Liver (tissue), 9 donors: ENCODE data around the gene DDX31. TPM values are rescaled to one million over a fixed set of nuclear protein-coding genes. Genes with fewer than 3 reads are reported as not detected.

Source experiments
- DNase-seq: peaks from one replicate; pipeline ENCODE4 v3.0.0-alpha.2; 2017; ENCODE audit warnings: low spot score
- H3K27ac ChIP-seq, 2 donors: one replicate each; pipeline ENCODE4 v1.7.0; 2013; ENCODE audit warnings: inconsistent platforms in 2 of 2, low read length in 2 of 2, control low read depth in 1 of 2, low read depth in 1 of 2, mild to moderate bottlenecking in 1 of 2
- H3K27me3 ChIP-seq, 4 donors: one replicate each; pipeline versions ENCODE4 v1.6.1 to v1.7.0; 2013; ENCODE audit warnings: low read length in 3 of 4, inconsistent platforms in 1 of 4, mild to moderate bottlenecking in 1 of 4, moderate library complexity in 1 of 4; ENCODE audit not compliant: control insufficient read depth in 4 of 4, insufficient read depth in 4 of 4
- H3K36me3 ChIP-seq, 4 donors: one replicate each; pipeline versions ENCODE4 v1.6.1 to v1.7.0; 2013; ENCODE audit warnings: low read length in 3 of 4, mild to moderate bottlenecking in 3 of 4, low read depth in 1 of 4, moderate library complexity in 1 of 4; ENCODE audit not compliant: control insufficient read depth in 4 of 4, insufficient read depth in 3 of 4
- H3K4me1 ChIP-seq, 4 donors: one replicate each; pipeline versions ENCODE4 v1.6.1 to v1.7.0; 2013; ENCODE audit warnings: low read length in 3 of 4, mild to moderate bottlenecking in 3 of 4, moderate library complexity in 1 of 4; ENCODE audit not compliant: control insufficient read depth in 4 of 4, insufficient read depth in 4 of 4
- H3K4me3 ChIP-seq, 3 donors: one replicate each; pipeline versions ENCODE4 v1.6.1 to v1.7.0; 2013; ENCODE audit warnings: low read length in 3 of 3, control low read depth in 1 of 3, low read depth in 1 of 3, mild to moderate bottlenecking in 1 of 3
- H3K9ac ChIP-seq, 2 donors: one replicate each; pipeline ENCODE4 v1.7.0; 2013; ENCODE audit warnings: low read length in 2 of 2, mild to moderate bottlenecking in 2 of 2, moderate library complexity in 2 of 2, control low read depth in 1 of 2, low read depth in 1 of 2
- H3K9me3 ChIP-seq, 4 donors: one replicate each; pipeline versions ENCODE4 v1.6.1 to v1.7.0; 2013; ENCODE audit warnings: low read length in 3 of 4; ENCODE audit not compliant: control insufficient read depth in 4 of 4
- ATF3 ChIP-seq: IDR thresholded peaks from 2 replicates; pipeline ENCODE4 v1.6.1; 2016; ENCODE audit warnings: antibody characterized with exemption
- CTCF ChIP-seq: fragments of 150-350 bp; IDR thresholded peaks from 2 replicates; pipeline ENCODE4 v1.5.1; 2017; ENCODE audit warnings: improper control_type of control experiment, low read depth, low read length; ENCODE audit not compliant: missing input control
- EGR1 ChIP-seq, 2 donors: IDR thresholded peaks; 2 replicates each; pipeline ENCODE4 v1.6.1; 2016 to 2018; ENCODE audit warnings: antibody characterized with exemption in 2 of 2, low read depth in 2 of 2
- FOXA1 ChIP-seq: IDR thresholded peaks from 2 replicates; pipeline ENCODE4 v1.6.1; 2016; ENCODE audit warnings: antibody characterized with exemption
- FOXA2 ChIP-seq: IDR thresholded peaks from 2 replicates; pipeline ENCODE4 v1.6.1; 2016; ENCODE audit warnings: antibody characterized with exemption
- HNF4A ChIP-seq, 2 donors: conservative IDR thresholded peaks; 2 replicates each; pipeline ENCODE4 v1.6.1; 2016; ENCODE audit warnings: antibody characterized with exemption in 2 of 2, mild to moderate bottlenecking in 2 of 2
- HNF4G ChIP-seq: IDR thresholded peaks from 2 replicates; pipeline ENCODE4 v1.6.1; 2016; ENCODE audit warnings: antibody characterized with exemption
- JUND ChIP-seq, 2 donors: IDR thresholded peaks; 2 replicates each; pipeline ENCODE4 v1.6.1; 2016; ENCODE audit warnings: antibody characterized with exemption in 2 of 2
- MAX ChIP-seq: IDR thresholded peaks from 2 replicates; pipeline ENCODE4 v1.6.1; 2016; ENCODE audit warnings: antibody characterized with exemption
- NR2F2 ChIP-seq: IDR thresholded peaks from 2 replicates; pipeline ENCODE4 v1.6.1; 2016; ENCODE audit warnings: antibody characterized with exemption
- RAD21 ChIP-seq, 2 donors: IDR thresholded peaks; 2 replicates each; pipeline ENCODE4 v1.6.1; 2016; ENCODE audit warnings: antibody characterized with exemption in 2 of 2, mild to moderate bottlenecking in 2 of 2
- REST ChIP-seq: IDR thresholded peaks from 2 replicates; pipeline ENCODE4 v1.6.1; 2016; ENCODE audit warnings: antibody characterized with exemption, mild to moderate bottlenecking
- RXRA ChIP-seq, 2 donors: IDR thresholded peaks; 2 replicates each; pipeline ENCODE4 v1.6.1; 2017 to 2018; ENCODE audit warnings: antibody characterized with exemption in 2 of 2, mild to moderate bottlenecking in 1 of 2
- SP1 ChIP-seq: IDR thresholded peaks from 2 replicates; pipeline ENCODE4 v1.6.1; 2018; ENCODE audit warnings: antibody characterized with exemption, mild to moderate bottlenecking
- TAF1 ChIP-seq: conservative IDR thresholded peaks from 2 replicates; pipeline ENCODE4 v1.6.1; 2016; ENCODE audit warnings: antibody characterized with exemption, mild to moderate bottlenecking
- YY1 ChIP-seq: IDR thresholded peaks from 2 replicates; pipeline ENCODE4 v1.6.1; 2016; ENCODE audit warnings: antibody characterized with exemption, mild to moderate bottlenecking
- ZBTB33 ChIP-seq: IDR thresholded peaks from 2 replicates; pipeline ENCODE4 v1.6.1; 2016; ENCODE audit warnings: antibody characterized with exemption
- WGBS: extraction: QIAGEN DNeasy Blood & Tissue Kit; methylation state at CpG from one replicate; pipeline ENCODE4 v1.1.7; 2013; 5-methylcytosine and 5-hydroxymethylcytosine counted together
- polyA plus RNA-seq, 2 donors: library from polyadenylated mRNA; stranded (reverse) in 1 of 2; unstranded in 1 of 2; fragments of 200-250 nt in 1 of 2; fragments of >200 nt in 1 of 2; fragmentation: Nextera tagmentation in 1 of 2; extraction: Ambion mirVana in 1 of 2; gene quantifications; one replicate each; pipeline versions ENCODE4 v1.2.1 to v1.2.3, GENCODE V29; 2013 to 2015
- total RNA-seq, 2 donors: library from RNA; depleted of rRNA; stranded (reverse); fragments of >200 nt; gene quantifications; one replicate each; pipeline ENCODE4 v1.2.3, GENCODE V29; 2014
- donor health status: healthy.
- donor health status: healthy.
- donor health status: healthy.
- donor health status: healthy.
- donor health status: healthy.

Gene DDX31
- total and polyA plus RNA-seq, 4 donors: 2.5 to 9.6 (median 4.5) TPM

- Histone ChIP-seq H3K27ac (no peak overlapping the region), H3K4me1 (peaks cover 0 to 11% (median 6%) of the 10 kb centered on the region in 4 donors), H3K9me3 (no peaks in the 10 kb centered on the region), H3K36me3 (no peaks in the 10 kb centered on the region), H3K9ac (no peak overlapping the region), H3K4me3 (no peak overlapping the region), H3K27me3 (peaks cover 9 to 55% (median 32%) of the 10 kb centered on the region in 4 donors)
- no peak for DNase-seq
- 7% methylated on average over 8 of the region's 8 CpGs for WGBS
- no peak for TF ChIP-seq RAD21 (IDR thresholded peaks at IDR 0.05)
- TF ChIP-seq MAX: no peak
- no peak for TF ChIP-seq SP1
- no peak for TF ChIP-seq YY1
- no peak for TF ChIP-seq CTCF
- TF ChIP-seq JUND (IDR thresholded peaks at IDR 0.05): no peak
- no peak for TF ChIP-seq FOXA2
- TF ChIP-seq NR2F2: no peak
- TF ChIP-seq RXRA (IDR thresholded peaks at IDR 0.05): no peak
- no peak for TF ChIP-seq ZBTB33
- no peak for TF ChIP-seq FOXA1
- no peak for TF ChIP-seq TAF1
- no peak for TF ChIP-seq ATF3
- no peak for TF ChIP-seq HNF4G
- no peak for TF ChIP-seq EGR1 (IDR thresholded peaks at IDR 0.05; ENCODE audit: low read depth in 2 of 2)
- TF ChIP-seq REST: no peak
- no peak for TF ChIP-seq HNF4A (conservative IDR thresholded peaks at IDR 0.05)
Measured at GRCh38 chr9:132583584-132584304, 86.0 kb downstream of the DDX31 start.
